ENCODE data around the gene CPXM1. TPM values are rescaled to one million over a fixed set of nuclear protein-coding genes. Genes with fewer than 3 reads are reported as not detected.

Gene CPXM1
- total and polyA plus RNA-seq, 2 donors (not counting 3 experiments of a cell fraction or from before 2014, with no cell fraction given): 18.9 to 20.3 TPM

DNA sequence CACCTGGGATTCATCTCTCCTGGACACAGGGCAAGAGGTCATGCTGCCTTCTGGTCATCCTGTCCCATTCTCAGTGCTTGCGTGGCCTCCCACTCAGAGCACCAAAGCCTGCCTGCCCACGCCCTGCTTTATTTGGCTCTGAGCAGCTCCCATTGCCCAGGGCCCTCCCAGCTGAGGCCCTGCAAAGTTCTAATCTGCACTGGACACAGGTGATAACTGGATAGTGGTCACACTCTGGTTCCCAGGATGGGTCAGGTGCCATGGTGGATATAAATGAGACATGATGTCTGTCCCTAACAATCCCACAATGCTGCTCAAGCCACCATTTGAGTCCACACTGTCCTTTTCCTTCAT, 39.5 kb downstream of the CPXM1 start:
- H3K79me2 ChIP-seq (ENCODE audit: control insufficient read depth, insufficient read depth, low read length): no peaks in the 10 kb centered on the region
- no peak for FAIRE-seq
- H3K27ac ChIP-seq (ENCODE audit: insufficient read depth, low read depth, low read length): no peak overlapping the region
- H3K9me1 ChIP-seq (replicated peaks; ENCODE audit: control insufficient read depth, extremely low read depth, insufficient read depth, low read length): no peaks in the 10 kb centered on the region
- no peaks in the 10 kb centered on the region for H3K4me1 ChIP-seq (ENCODE audit: control insufficient read depth, extremely low read depth, insufficient read depth, low read length)
- H3K9ac ChIP-seq (replicated peaks; ENCODE audit: extremely low read depth, insufficient read depth, low read length): no peak overlapping the region
- H3K4me2 ChIP-seq (ENCODE audit: insufficient read depth, low read length): no peak overlapping the region
- DNase-seq (ENCODE audit: low read depth, low spot score): no peak
- intact Hi-C loops (cut with micrococcal nuclease): no loop called here
- no TSS peak for BruUV-seq (replicated peaks)
- H3K9me3 ChIP-seq (replicated peaks; ENCODE audit: control insufficient read depth, insufficient read depth, low read length): no peaks in the 10 kb centered on the region
- dilution Hi-C loops (cut with MboI; ENCODE audit: extremely low pct_ligation_motif_present, low sequenced_read_pairs): no loop called here
- CTCF ChIA-PET: interaction anchor here (1.3 to 10.0 kb wide), 2 partner anchors 11 to 89 kb away, joined by 3 to 171 read pairs; no protein-coding TSS in a partner anchor
- H4K20me1 ChIP-seq (replicated peaks; ENCODE audit: control insufficient read depth, extremely low read depth, insufficient read depth, low read length): no peaks in the 10 kb centered on the region
- peaks cover 0 to 3% of the 10 kb centered on the region in 2 experiments for H3K27me3 ChIP-seq (ENCODE audit: control insufficient read depth in 2 of 2, insufficient read depth in 2 of 2, low read length in 2 of 2)
- POLR2A ChIA-PET: no interaction called here
- no peak overlapping the region for H2AFZ ChIP-seq (ENCODE audit: low read depth, low read length)
- no peaks in the 10 kb centered on the region for H3K36me3 ChIP-seq (ENCODE audit: control insufficient read depth in 2 of 2, extremely low read depth in 1 of 2, insufficient read depth in 2 of 2, low read length in 2 of 2)
- H3K4me3 ChIP-seq (replicated peaks in 1 of 3; ENCODE audit: insufficient read depth in 1 of 3, low read depth in 1 of 3, low read length in 3 of 3): no peak overlapping the region
- no peak for TF ChIP-seq POLR2A (IDR thresholded peaks at IDR 0.05; ENCODE audit: low read depth, low read length)
- TF ChIP-seq MYC (IDR thresholded peaks at IDR 0.05; ENCODE audit: low read depth, low read length): no peak
- no peak for TF ChIP-seq POLR2AphosphoS5 (IDR thresholded peaks at IDR 0.05; ENCODE audit: insufficient read depth, low read depth, low read length)
- TF ChIP-seq GATA2 (IDR thresholded peaks at IDR 0.05; ENCODE audit: insufficient read depth, insufficient read length, low read depth, low read length): no peak
- no peak for TF ChIP-seq EZH2 (IDR thresholded peaks at IDR 0.05; ENCODE audit: borderline replicate concordance, low read depth, low read length, severe bottlenecking)
- TF ChIP-seq JUN (IDR thresholded peaks at IDR 0.05; ENCODE audit: borderline replicate concordance, insufficient read depth, insufficient read length, low read depth): no peak
- no peak for TF ChIP-seq CTCF (IDR thresholded peaks at IDR 0.05; ENCODE audit: extremely low read depth in 1 of 2, insufficient read depth in 1 of 2, low read depth in 1 of 2, low read length in 2 of 2)
- TF ChIP-seq, protein P1, sequence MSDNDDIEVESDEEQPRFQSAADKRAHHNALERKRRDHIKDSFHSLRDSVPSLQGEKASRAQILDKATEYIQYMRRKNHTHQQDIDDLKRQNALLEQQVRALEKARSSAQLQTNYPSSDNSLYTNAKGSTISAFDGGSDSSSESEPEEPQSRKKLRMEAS (IDR thresholded peaks at IDR 0.05; ENCODE audit: insufficient read depth, insufficient read length): no peak
- TF ChIP-seq FOS (IDR thresholded peaks at IDR 0.05; ENCODE audit: borderline replicate concordance, insufficient read depth, low read length): no peak

All from endothelial cell of umbilical vein (primary cell).